IgD-negative memory B cell (primary cell): ENCODE data around the gene LCE3D. TPM values are rescaled to one million over a fixed set of nuclear protein-coding genes. Genes with fewer than 3 reads are reported as not detected.
"Not testable (repeated sequence)": the region's sequence is repeated elsewhere in the genome, so short reads cannot be mapped to it uniquely, and the experiment has no call there.

Experiments used
- H3K27ac Mint-ChIP-seq, 3 donors: one replicate each; pipeline ENCODE4 v1.8.0; 2020 to 2022; ENCODE audit warnings: mild to moderate bottlenecking in 3 of 3, mixed read lengths in 3 of 3, moderate library complexity in 1 of 3
- H3K27me3 Mint-ChIP-seq: one replicate; pipeline ENCODE4 v1.8.0; 2021; ENCODE audit warnings: mixed read lengths
- H3K36me3 Mint-ChIP-seq: one replicate; pipeline ENCODE4 v1.8.0; 2020; ENCODE audit warnings: mild to moderate bottlenecking, mixed read lengths
- H3K4me1 Mint-ChIP-seq, 3 donors: one replicate each; pipeline ENCODE4 v1.8.0; 2020 to 2022; ENCODE audit warnings: mixed read lengths in 3 of 3, mild to moderate bottlenecking in 1 of 3
- H3K4me3 Mint-ChIP-seq, 4 donors: one replicate each; pipeline ENCODE4 v1.8.0; 2020 to 2022; ENCODE audit warnings: mild to moderate bottlenecking in 4 of 4, mixed read lengths in 4 of 4, moderate library complexity in 3 of 4
- H3K9me3 Mint-ChIP-seq, 3 donors: one replicate each; pipeline ENCODE4 v1.8.0; 2020 to 2021; ENCODE audit warnings: mixed read lengths in 3 of 3, mild to moderate bottlenecking in 1 of 3
- polyA plus RNA-seq: library from polyadenylated mRNA; unstranded; fragments of 300-500 nt; fragmentation: Illumina TruSeq; gene quantifications from one replicate; pipeline ENCODE4 v1.2.3, GENCODE V29; 2021

The LCE3D gene
- polyA plus RNA-seq, 1 donor from 2014 or later = not detected

DNA sequence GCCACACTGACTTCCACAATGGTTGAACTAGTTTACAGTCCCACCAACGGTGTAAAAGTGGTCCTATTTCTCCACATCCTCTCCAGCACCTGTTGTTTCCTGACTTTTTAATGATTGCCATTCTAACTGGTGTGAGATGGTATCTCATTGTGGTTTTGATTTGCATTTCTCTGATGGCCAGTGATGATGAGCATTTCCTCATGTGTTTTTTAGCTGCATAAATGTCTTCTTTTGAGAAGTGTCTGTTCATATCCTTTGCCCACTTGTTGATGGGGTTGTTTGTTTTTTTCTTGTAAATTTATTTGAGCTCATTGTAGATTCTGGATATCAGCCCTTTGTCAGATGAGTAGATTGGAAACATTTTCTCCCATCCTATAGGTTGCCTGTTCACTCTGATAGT is 32.0 kb downstream of the LCE3D start:
- not testable (repeated sequence) for H3K36me3 Mint-ChIP-seq, H3K9me3 Mint-ChIP-seq, H3K27me3 Mint-ChIP-seq, H3K27ac Mint-ChIP-seq, H3K4me3 Mint-ChIP-seq, H3K4me1 Mint-ChIP-seq

DNA sequence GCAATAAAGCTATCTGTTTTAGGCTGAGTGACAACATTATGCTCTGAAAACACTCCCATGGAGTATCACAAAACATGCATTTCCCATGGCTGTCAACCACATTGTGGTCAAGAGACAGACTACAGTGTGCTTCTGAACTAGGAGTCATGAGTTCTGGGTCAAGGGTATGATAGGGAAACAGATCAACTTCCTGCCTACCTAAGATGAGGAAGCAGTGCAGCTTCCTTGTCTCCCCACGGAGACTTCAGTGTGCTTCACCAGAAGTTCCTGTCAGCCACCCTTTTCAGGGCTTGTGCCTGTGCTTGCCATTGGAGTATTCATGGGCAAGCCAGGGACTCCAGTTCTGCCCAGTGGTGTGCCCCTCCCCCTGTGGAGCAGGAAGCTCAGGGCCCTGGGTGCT is 33.6 kb downstream of the LCE3D start:
- no peaks in the 10 kb centered on the region for H3K36me3 Mint-ChIP-seq
- H3K4me3 Mint-ChIP-seq = no peak overlapping the region
- peaks cover 0 to 8% (median 4%) of the 10 kb centered on the region in 3 donors for H3K9me3 Mint-ChIP-seq
- peaks cover 5% of the 10 kb centered on the region for H3K27me3 Mint-ChIP-seq
- no peaks in the 10 kb centered on the region for H3K4me1 Mint-ChIP-seq
- H3K27ac Mint-ChIP-seq = no peak overlapping the region

DNA sequence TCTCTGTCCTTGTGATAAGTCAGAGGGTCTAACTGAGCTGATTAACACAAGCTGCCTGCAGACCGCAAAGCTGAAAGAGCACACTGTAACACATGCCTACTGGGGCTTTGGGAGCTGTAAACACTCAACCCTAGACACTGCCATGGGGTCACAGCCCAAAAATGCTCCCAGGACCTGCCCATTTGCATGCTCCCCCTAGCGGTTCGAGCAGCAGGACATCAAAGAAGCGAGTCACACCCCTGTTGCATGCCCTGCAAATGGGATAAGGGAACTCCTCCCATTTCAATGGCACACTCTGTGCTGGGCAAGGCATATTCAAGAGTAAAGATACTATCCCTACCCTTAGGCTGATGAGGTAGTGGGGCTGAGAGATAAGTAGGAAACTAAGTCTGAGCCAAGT is 36.5 kb downstream of the LCE3D start:
- Mint-ChIP-seq H3K4me1 (no peaks in the 10 kb centered on the region), H3K27ac (no peak overlapping the region), H3K36me3 (no peaks in the 10 kb centered on the region), H3K27me3 (peaks cover 18% of the 10 kb centered on the region), H3K9me3 (peaks cover 0 to 7% (median 4%) of the 10 kb centered on the region in 3 donors), H3K4me3 (no peak overlapping the region)

DNA sequence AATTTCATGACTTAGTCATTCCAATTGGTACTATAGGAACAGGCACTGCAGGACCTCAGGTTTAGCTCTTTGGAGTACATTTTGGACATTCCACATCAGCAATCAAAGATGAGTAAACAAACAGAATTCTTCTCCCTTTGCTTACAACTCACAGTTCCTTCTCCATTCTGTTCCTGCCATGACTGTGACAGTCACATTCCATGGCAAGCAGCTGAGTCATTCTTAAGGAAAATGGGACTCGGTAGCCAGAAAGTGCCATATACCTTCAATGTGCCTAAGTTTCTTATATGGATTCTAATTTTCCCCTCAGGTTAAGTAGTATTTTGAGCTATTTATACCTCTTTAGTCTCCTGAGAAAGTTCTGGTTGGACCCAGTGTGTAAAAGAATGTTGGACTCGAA is 40.4 kb downstream of the LCE3D start:
- Mint-ChIP-seq H3K27me3 (peaks cover 23% of the 10 kb centered on the region), H3K36me3 (no peaks in the 10 kb centered on the region)

DNA sequence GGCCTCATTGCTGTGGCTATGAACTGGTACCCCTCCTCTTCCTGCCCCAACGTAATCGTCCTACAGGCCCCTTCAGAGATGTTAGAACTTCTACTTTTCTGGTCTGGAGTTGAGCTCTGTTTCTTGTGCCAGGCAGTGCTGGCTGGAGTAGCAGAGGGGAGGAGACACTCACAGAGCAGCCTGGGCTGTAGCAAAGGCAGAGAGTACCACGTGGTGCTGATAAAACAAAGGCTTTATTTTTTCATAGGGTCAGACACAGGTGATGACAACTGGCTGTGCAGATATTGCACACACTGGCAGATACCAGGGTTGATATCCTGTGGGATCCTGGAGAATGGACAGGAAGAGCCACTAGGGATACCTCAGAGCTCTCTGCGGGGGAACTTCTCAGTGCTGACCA is 42.8 kb downstream of the LCE3D start:
- Mint-ChIP-seq H3K4me1 (no peaks in the 10 kb centered on the region), H3K36me3 (no peaks in the 10 kb centered on the region), H3K9me3 (no peaks in the 10 kb centered on the region), H3K27ac (no peak overlapping the region), H3K27me3 (peaks cover 25% of the 10 kb centered on the region), H3K4me3 (no peak overlapping the region)

More for the DNA sequence above, 40.4 kb downstream of the LCE3D start:
- Mint-ChIP-seq H3K4me1 (no peaks in the 10 kb centered on the region), H3K27ac (no peak overlapping the region), H3K9me3 (peaks cover 0 to 4% (median 0%) of the 10 kb centered on the region in 3 donors), H3K4me3 (no peak overlapping the region)

DNA sequence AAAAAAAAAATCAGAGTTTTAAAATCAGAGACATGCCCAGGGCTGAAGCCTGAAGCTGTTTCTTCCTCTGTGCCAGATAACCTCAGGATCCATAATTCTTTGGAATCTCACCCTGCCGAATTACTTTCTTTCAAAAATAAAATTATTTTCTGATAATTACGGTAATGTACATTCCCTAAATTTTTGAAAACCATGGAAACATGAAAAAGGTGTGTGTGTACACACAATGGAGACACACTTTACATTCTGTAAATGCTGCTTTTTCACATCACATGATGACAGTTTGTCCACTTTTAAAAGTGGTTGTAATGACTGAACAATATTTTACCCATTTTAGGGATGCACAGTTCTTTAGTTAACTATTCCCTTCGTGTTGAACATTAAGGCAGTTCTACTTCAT is 44.5 kb downstream of the LCE3D start:
- Mint-ChIP-seq H3K4me1 (no peaks in the 10 kb centered on the region), H3K9me3 (peaks cover 0 to 2% (median 0%) of the 10 kb centered on the region in 3 donors), H3K27me3 (peaks cover 16% of the 10 kb centered on the region), H3K4me3 (no peak overlapping the region), H3K27ac (no peak overlapping the region), H3K36me3 (no peaks in the 10 kb centered on the region)

DNA sequence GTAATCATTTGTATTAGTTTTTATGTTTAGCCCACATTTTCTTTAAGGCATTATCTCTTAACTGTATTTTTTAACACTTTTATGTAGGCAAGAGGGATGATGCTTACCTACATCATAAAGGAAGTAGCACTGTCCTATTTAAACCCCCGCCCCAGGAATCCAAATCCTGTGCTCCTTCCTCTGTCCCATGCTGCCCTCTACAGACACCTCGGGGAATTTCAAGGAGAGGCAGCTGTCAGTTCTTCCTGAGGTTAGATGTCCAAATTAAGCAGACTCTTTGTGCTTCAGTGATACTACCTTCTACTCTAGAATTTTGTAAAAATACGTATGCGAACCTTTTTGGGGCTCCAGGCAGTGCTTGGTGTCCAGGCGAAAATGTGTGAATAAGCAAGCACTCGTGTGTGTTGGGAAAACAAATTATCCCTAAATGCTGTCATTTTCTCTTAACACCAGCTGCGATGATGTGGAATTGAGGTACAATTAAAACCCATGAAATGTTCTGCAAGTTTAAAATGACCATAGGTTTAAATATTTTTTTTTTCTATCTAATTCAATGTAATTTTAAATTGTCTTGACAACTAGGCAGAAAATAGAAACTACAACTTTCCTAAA is 46.9 kb downstream of the LCE3D start:
- Mint-ChIP-seq H3K27me3 (peaks cover 9% of the 10 kb centered on the region), H3K4me1 (no peaks in the 10 kb centered on the region), H3K27ac (no peak overlapping the region)

More for the DNA sequence above, 46.9 kb downstream of the LCE3D start:
- Mint-ChIP-seq H3K4me3 (no peak overlapping the region), H3K9me3 (peaks cover 0 to 7% (median 2%) of the 10 kb centered on the region in 3 donors), H3K36me3 (no peaks in the 10 kb centered on the region)

Other genes with a start within 250 kb of the LCE3D start
- gene FLG2, start 220.5 kb downstream of the LCE3D start, polyA plus RNA-seq = not detected
- not detected for gene CRNN, start 166.3 kb downstream of the LCE3D start, polyA plus RNA-seq
- not detected for gene LCE5A, start 69.7 kb downstream of the LCE3D start, polyA plus RNA-seq
- not detected for gene CRCT1, start 66.0 kb downstream of the LCE3D start, polyA plus RNA-seq
- not detected for gene LCE3E, start 13.7 kb downstream of the LCE3D start, polyA plus RNA-seq
- not detected for gene LCE3C, start 19.7 kb upstream of the LCE3D start, polyA plus RNA-seq
- gene LCE3B, start 33.3 kb upstream of the LCE3D start, polyA plus RNA-seq = not detected
- gene LCE3A, start 42.6 kb upstream of the LCE3D start, polyA plus RNA-seq = not detected
- gene LCE2D, start 82.9 kb upstream of the LCE3D start, polyA plus RNA-seq = not detected
- gene LCE2C, start 94.8 kb upstream of the LCE3D start, polyA plus RNA-seq = not detected
- not detected for gene LCE2B, start 105.6 kb upstream of the LCE3D start, polyA plus RNA-seq
- not detected for gene LCE2A, start 117.8 kb upstream of the LCE3D start, polyA plus RNA-seq
- gene LCE4A, start 127.6 kb upstream of the LCE3D start, polyA plus RNA-seq = not detected
- gene KPRP, start 177.5 kb upstream of the LCE3D start, polyA plus RNA-seq = not detected
- gene LCE1F, start 194.6 kb upstream of the LCE3D start, polyA plus RNA-seq = not detected
- not detected for gene LCE1E, start 205.7 kb upstream of the LCE3D start, polyA plus RNA-seq
- gene LCE1D, start 216.2 kb upstream of the LCE3D start, polyA plus RNA-seq = not detected
- gene LCE1C, start 226.1 kb upstream of the LCE3D start, polyA plus RNA-seq = not detected
- gene LCE1B, start 231.5 kb upstream of the LCE3D start, polyA plus RNA-seq = not detected
- not detected for gene LCE1A, start 247.0 kb upstream of the LCE3D start, polyA plus RNA-seq